CD4-positive, CD25-positive, alpha-beta regulatory T cell (primary cell): Measurements from ENCODE around the gene EPX. TPM values are rescaled to one million over a fixed set of nuclear protein-coding genes. Genes with fewer than 3 reads are reported as not detected.
A peak's percentile ranks its signal among the peaks of the same experiment; 100 is the strongest.

Experiments used
- ATAC-seq, 2 donors: fragments of 150-1000 bp; cut with Tn5 transposase; one replicate each; pipeline ENCODE4 v1.10.0; 2021; ENCODE audit warnings: low read depth in 2 of 2, moderate number of reproducible peaks in 2 of 2, moderate library complexity in 1 of 2
- DNase-seq, 3 donors: peaks; one replicate each; pipeline versions ENCODE4 v3.0.0 to v3.0.0-alpha.2; 2012 to 2022; ENCODE audit warnings: mixed read lengths in 1 of 3
- H3K27ac ChIP-seq: one replicate; pipeline ENCODE4 v1.7.0; 2013; ENCODE audit warnings: mild to moderate bottlenecking, low read length; ENCODE audit not compliant: insufficient read depth, poor library complexity, severe bottlenecking
- H3K27me3 ChIP-seq: one replicate; pipeline ENCODE4 v1.7.0; 2013; ENCODE audit warnings: low read length; ENCODE audit not compliant: control insufficient read depth, insufficient read depth
- H3K36me3 ChIP-seq: one replicate; pipeline ENCODE4 v1.7.0; 2013; ENCODE audit warnings: mild to moderate bottlenecking, low read length, moderate library complexity; ENCODE audit not compliant: control insufficient read depth, insufficient read depth
- H3K4me1 ChIP-seq: 2 replicates; pipeline ENCODE4 v1.7.0; 2013; ENCODE audit warnings: mild to moderate bottlenecking, low read length; ENCODE audit not compliant: insufficient read depth, control insufficient read depth, poor library complexity, severe bottlenecking
- H3K4me3 ChIP-seq: one replicate; pipeline ENCODE4 v1.7.0; 2013; ENCODE audit warnings: low read depth, mild to moderate bottlenecking, low read length, moderate library complexity
- H3K9me3 ChIP-seq, 2 experiments: 1 replicate in 1 of 2; 2 replicates in 1 of 2; pipeline ENCODE4 v1.7.0; 2013; ENCODE audit warnings: low read length in 2 of 2, mild to moderate bottlenecking in 1 of 2, moderate library complexity in 1 of 2; ENCODE audit not compliant: control insufficient read depth in 2 of 2
- H3K27ac Mint-ChIP-seq, 3 donors: one replicate each; pipeline ENCODE4 v1.8.0; 2020 to 2022; ENCODE audit warnings: mild to moderate bottlenecking in 3 of 3, mixed read lengths in 3 of 3, moderate library complexity in 2 of 3
- H3K27me3 Mint-ChIP-seq: one replicate; pipeline ENCODE4 v1.8.0; 2022; ENCODE audit warnings: mild to moderate bottlenecking, mixed read lengths
- H3K36me3 Mint-ChIP-seq: one replicate; pipeline ENCODE4 v1.8.0; 2020; ENCODE audit warnings: mixed read lengths
- H3K4me1 Mint-ChIP-seq, 4 donors: one replicate each; pipeline ENCODE4 v1.8.0; 2020 to 2022; ENCODE audit warnings: mixed read lengths in 4 of 4, mild to moderate bottlenecking in 1 of 4
- H3K4me3 Mint-ChIP-seq, 4 donors: one replicate each; pipeline ENCODE4 v1.8.0; 2020 to 2022; ENCODE audit warnings: mild to moderate bottlenecking in 4 of 4, mixed read lengths in 4 of 4, moderate library complexity in 3 of 4
- H3K9me3 Mint-ChIP-seq, 7 donors: one replicate each; pipeline ENCODE4 v1.8.0; 2020 to 2022; ENCODE audit warnings: mixed read lengths in 7 of 7, mild to moderate bottlenecking in 3 of 7, moderate library complexity in 2 of 7
- polyA plus RNA-seq, 4 donors: library from polyadenylated mRNA; unstranded; fragments of 300-500 nt; fragmentation: Illumina TruSeq; gene quantifications; one replicate each; pipeline ENCODE4 v1.2.3, GENCODE V29; 2021
- total RNA-seq: library from RNA; stranded (reverse); gene quantifications from one replicate; pipeline ENCODE4 v1.2.3, GENCODE V29; 2022

Gene EPX
- total and polyA plus RNA-seq, 5 donors from 2014 or later = not detected

DNA sequence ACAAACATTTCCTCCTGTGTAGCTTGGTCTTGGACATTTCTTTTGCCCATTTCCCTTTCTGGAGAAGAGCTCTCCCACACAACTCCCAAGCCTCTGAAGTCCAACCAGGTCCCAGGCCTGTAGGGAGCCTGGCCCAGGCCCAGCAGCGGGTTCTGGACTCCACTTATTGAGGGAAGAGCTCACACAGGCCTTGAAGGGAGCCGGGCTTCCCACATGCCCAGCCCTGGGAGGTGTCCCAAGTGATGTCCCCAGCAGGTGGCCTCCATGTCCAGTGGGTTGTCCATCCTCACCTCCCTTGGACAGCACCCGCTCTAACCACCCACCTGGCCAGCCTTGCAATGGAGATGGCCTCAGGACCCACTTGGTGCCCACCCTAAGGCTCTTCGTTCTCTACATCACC lies 5.9 kb upstream of the EPX start:
- Mint-ChIP-seq H3K27ac (peak overlapping the region in 1 of 3 donors; percentile 38), H3K4me3 (no peak overlapping the region), H3K4me1 (peaks cover 0 to 5% (median 0%) of the 10 kb centered on the region in 4 donors), H3K36me3 (no peaks in the 10 kb centered on the region), H3K27me3 (peaks cover 12% of the 10 kb centered on the region), H3K9me3 (no peaks in the 10 kb centered on the region)
- DNase-seq (no peak), ATAC-seq (no peak)
- Histone ChIP-seq H3K4me3 (no peak overlapping the region), H3K27ac (no peak overlapping the region), H3K4me1 (no peaks in the 10 kb centered on the region), H3K36me3 (no peaks in the 10 kb centered on the region), H3K27me3 (no peaks in the 10 kb centered on the region), H3K9me3 (no peaks in the 10 kb centered on the region)

DNA sequence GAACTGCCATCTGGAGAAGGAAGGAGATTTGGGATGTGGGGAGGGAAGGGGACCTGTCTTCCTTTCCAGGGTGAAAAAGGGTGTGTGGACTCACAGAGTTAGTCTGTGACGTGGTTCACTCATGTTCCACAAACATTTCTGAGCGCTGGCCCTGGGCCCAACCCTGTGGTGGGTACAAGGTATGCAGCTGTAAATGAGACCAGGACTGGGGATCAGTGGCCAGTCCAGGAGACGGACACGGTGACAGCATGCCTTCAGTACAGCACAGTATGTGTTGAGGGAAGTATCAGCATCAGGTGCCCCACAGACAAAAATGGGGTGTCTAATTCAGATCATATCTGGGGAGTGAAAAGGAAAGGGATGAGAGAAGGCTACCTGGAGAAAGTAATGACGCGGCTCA lies 5.5 kb upstream of the EPX start:
- H3K27ac ChIP-seq = no peak overlapping the region
- H3K4me1 ChIP-seq = no peaks in the 10 kb centered on the region
- DNase-seq (no peak), ATAC-seq (no peak)
- Mint-ChIP-seq H3K9me3 (no peaks in the 10 kb centered on the region), H3K4me3 (no peak overlapping the region), H3K27ac (no peak overlapping the region), H3K27me3 (peaks cover 12% of the 10 kb centered on the region), H3K4me1 (peaks cover 0 to 5% (median 0%) of the 10 kb centered on the region in 4 donors), H3K36me3 (no peaks in the 10 kb centered on the region)
- no peaks in the 10 kb centered on the region for H3K27me3 ChIP-seq
- no peaks in the 10 kb centered on the region for H3K9me3 ChIP-seq
- H3K4me3 ChIP-seq = no peak overlapping the region
- H3K36me3 ChIP-seq = no peaks in the 10 kb centered on the region

DNA sequence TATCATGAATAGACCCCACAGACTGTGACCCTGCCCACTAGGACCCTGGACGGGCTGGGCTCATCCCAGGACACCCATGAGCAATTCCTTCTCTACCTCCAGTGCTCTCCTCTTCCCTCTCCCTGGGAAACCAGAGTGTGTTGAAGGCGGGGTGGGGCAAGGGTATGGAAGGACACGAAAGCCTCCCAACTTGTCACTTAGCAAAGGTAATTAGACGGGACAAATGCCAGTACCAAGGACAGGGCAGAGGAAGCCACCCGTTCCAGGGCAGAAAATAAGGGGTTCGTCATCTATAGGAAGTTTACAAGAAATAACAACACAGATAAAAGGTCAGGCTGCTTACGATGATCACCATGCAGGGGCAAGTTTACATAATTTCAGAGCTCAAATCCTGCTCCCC lies 4.9 kb upstream of the EPX start:
- Histone ChIP-seq H3K36me3 (no peaks in the 10 kb centered on the region), H3K9me3 (no peaks in the 10 kb centered on the region), H3K4me3 (no peak overlapping the region), H3K27me3 (no peaks in the 10 kb centered on the region), H3K27ac (no peak overlapping the region), H3K4me1 (no peaks in the 10 kb centered on the region)
- no peak overlapping the region for H3K27ac Mint-ChIP-seq
- ATAC-seq (no peak), DNase-seq (no peak)
- H3K4me3 Mint-ChIP-seq = no peak overlapping the region
- peaks cover 0 to 5% (median 0%) of the 10 kb centered on the region in 4 donors for H3K4me1 Mint-ChIP-seq
- H3K9me3 Mint-ChIP-seq = no peaks in the 10 kb centered on the region
- H3K27me3 Mint-ChIP-seq = peaks cover 12% of the 10 kb centered on the region
- no peaks in the 10 kb centered on the region for H3K36me3 Mint-ChIP-seq

- Mint-ChIP-seq H3K36me3 (no peaks in the 10 kb centered on the region), H3K27me3 (peaks cover 12% of the 10 kb centered on the region), H3K4me1 (peaks cover 0 to 5% (median 2%) of the 10 kb centered on the region in 4 donors), H3K4me3 (no peak overlapping the region), H3K27ac (peak overlapping the region in 1 of 3 donors; percentile 26), H3K9me3 (no peaks in the 10 kb centered on the region)
- Histone ChIP-seq H3K36me3 (no peaks in the 10 kb centered on the region), H3K9me3 (no peaks in the 10 kb centered on the region), H3K4me3 (no peak overlapping the region), H3K27ac (no peak overlapping the region), H3K27me3 (no peaks in the 10 kb centered on the region), H3K4me1 (no peaks in the 10 kb centered on the region)
- ATAC-seq (no peak), DNase-seq (no peak)
Observed at GRCh38 chr17:58189436-58190146, 2.9 kb upstream of the EPX start.

DNA sequence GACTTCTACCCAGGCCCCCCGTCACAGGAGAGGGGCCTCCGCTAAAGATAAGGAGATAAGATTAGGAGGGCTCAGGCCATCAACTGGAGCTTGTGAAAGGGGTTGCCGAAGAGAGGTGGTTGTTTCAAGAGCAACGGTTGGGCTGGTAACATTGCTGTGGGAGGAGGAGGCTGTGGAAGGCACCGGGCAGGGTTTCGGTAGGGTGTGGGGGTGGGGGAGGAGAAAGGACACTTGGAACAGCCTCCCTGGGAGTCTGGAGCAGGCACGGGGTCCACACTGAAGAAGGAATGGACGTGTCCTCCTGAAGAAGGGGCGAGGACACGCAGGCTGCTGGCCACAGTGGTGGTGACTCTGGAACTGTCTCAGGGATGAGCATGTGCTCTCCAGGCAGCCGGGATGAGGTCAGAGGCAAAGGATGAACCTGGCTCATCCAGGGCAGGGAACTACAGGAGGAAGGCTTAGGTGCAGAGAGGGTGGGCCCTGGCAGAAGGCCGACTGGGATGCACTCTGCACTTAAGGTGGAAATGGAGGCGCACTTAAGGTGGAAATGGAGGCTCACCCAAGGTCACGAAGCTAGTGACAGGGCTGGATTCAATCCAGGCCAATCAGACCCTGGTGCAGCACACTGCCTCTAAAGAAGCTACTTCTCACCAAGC lies 1.2 kb upstream of the EPX start:
- Mint-ChIP-seq H3K36me3 (no peaks in the 10 kb centered on the region), H3K27me3 (peaks cover 8% of the 10 kb centered on the region), H3K4me1 (peaks cover 0 to 5% (median 2%) of the 10 kb centered on the region in 4 donors), H3K4me3 (no peak overlapping the region), H3K9me3 (no peaks in the 10 kb centered on the region), H3K27ac (no peak overlapping the region)
- Histone ChIP-seq H3K27ac (no peak overlapping the region), H3K27me3 (no peaks in the 10 kb centered on the region), H3K9me3 (no peaks in the 10 kb centered on the region), H3K36me3 (no peaks in the 10 kb centered on the region), H3K4me1 (no peaks in the 10 kb centered on the region), H3K4me3 (no peak overlapping the region)
- ATAC-seq (no peak), DNase-seq (no peak)

GRCh38 chr17:58193641-58194255 lies 1.2 kb downstream of the EPX start:
- H3K27ac Mint-ChIP-seq = no peak overlapping the region
- no peaks in the 10 kb centered on the region for H3K9me3 Mint-ChIP-seq
- H3K4me1 Mint-ChIP-seq = peaks cover 0 to 5% (median 2%) of the 10 kb centered on the region in 4 donors
- no peaks in the 10 kb centered on the region for H3K36me3 ChIP-seq
- no peaks in the 10 kb centered on the region for H3K4me1 ChIP-seq
- no peak overlapping the region for H3K4me3 Mint-ChIP-seq
- H3K4me3 ChIP-seq = no peak overlapping the region
- no peaks in the 10 kb centered on the region for H3K9me3 ChIP-seq
- DNase-seq (no peak), ATAC-seq (no peak)
- H3K27me3 ChIP-seq = no peaks in the 10 kb centered on the region
- no peak overlapping the region for H3K27ac ChIP-seq
- H3K36me3 Mint-ChIP-seq = no peaks in the 10 kb centered on the region
- H3K27me3 Mint-ChIP-seq = peaks cover 10% of the 10 kb centered on the region

GRCh38 chr17:58195518-58196123 lies 3.1 kb downstream of the EPX start:
- no peaks in the 10 kb centered on the region for H3K4me1 ChIP-seq
- Mint-ChIP-seq H3K4me3 (no peak overlapping the region), H3K36me3 (no peaks in the 10 kb centered on the region), H3K27ac (no peak overlapping the region), H3K27me3 (peaks cover 10% of the 10 kb centered on the region), H3K4me1 (peaks cover 0 to 5% (median 2%) of the 10 kb centered on the region in 4 donors), H3K9me3 (no peaks in the 10 kb centered on the region)
- H3K9me3 ChIP-seq = no peaks in the 10 kb centered on the region
- H3K27me3 ChIP-seq = no peaks in the 10 kb centered on the region
- DNase-seq = no peak
- no peak overlapping the region for H3K4me3 ChIP-seq
- no peak for ATAC-seq
- no peaks in the 10 kb centered on the region for H3K36me3 ChIP-seq
- no peak overlapping the region for H3K27ac ChIP-seq
